GM19468 (cell line): Measurements from ENCODE around the gene MZT1.

ENCODE experiments used
- ATAC-seq: cut with Tn5 transposase; IDR thresholded peaks from one replicate; pipeline ENCODE4 v1.9.1; 2021; ENCODE audit warnings: mild to moderate bottlenecking, moderate library complexity, moderate number of reproducible peaks; ENCODE audit not compliant: unreplicated experiment; ENCODE audit errors: extremely low read depth

The MZT1 gene

GRCh38 chr13:72689181-72689696 lies 38.2 kb downstream of the MZT1 start:
- ATAC-seq, result no peak

- no peak for ATAC-seq
Observed at GRCh38 chr13:72686766-72687165, 40.7 kb downstream of the MZT1 start.

GRCh38 chr13:72680353-72680752 lies 47.1 kb downstream of the MZT1 start:
- ATAC-seq, result no peak

GRCh38 chr13:72678312-72678711 lies 49.1 kb downstream of the MZT1 start:
- ATAC-seq, result no peak

- no peak for ATAC-seq
Observed at GRCh38 chr13:72677431-72677830, 50.0 kb downstream of the MZT1 start.

GRCh38 chr13:72666391-72666790 lies 61.0 kb downstream of the MZT1 start:
- no peak for ATAC-seq

GRCh38 chr13:72662548-72662947 lies 64.9 kb downstream of the MZT1 start:
- no peak for ATAC-seq
